ENCODE measurements around the gene ZCCHC24. TPM values are rescaled to one million over a fixed set of nuclear protein-coding genes. Genes with fewer than 3 reads are reported as not detected.
"Not testable (repeated sequence)": the region's sequence is repeated elsewhere in the genome, so short reads cannot be mapped to it uniquely, and the experiment has no call there.

The ZCCHC24 gene
- total RNA-seq, 1 donor from 2014 or later: 180 TPM

- H3K27me3 ChIP-seq: no peaks in the 10 kb centered on the region
- intact Hi-C loops (cut with DNase I): loop anchor here (5.0 to 10.0 kb wide), 2 partner anchors 181 to 204 kb away; no protein-coding TSS in a partner anchor
- H3K4me1 ChIP-seq: peaks cover 3 to 8% of the 10 kb centered on the region in 2 donors
- no peak for TF ChIP-seq CTCF (IDR thresholded peaks at IDR 0.05)
- H3K9me3 ChIP-seq: no peaks in the 10 kb centered on the region
- no peaks in the 10 kb centered on the region for H3K36me3 ChIP-seq
- DNase-seq (ENCODE audit: low spot score in 2 of 2): no peak
- no peak overlapping the region for H3K4me3 ChIP-seq
- H3K27ac ChIP-seq: no peak overlapping the region
Observed at GRCh38 chr10:79448732-79449049, 3.3 kb upstream of the ZCCHC24 start.

- peak in 1 of 2 donors; percentile 59 for DNase-seq (ENCODE audit: low spot score in 2 of 2)
- peak overlapping the region; percentile 94 to 98 for H3K27ac ChIP-seq
- intact Hi-C loops (cut with DNase I): loop anchor here (5.0 to 10.0 kb wide), 2 partner anchors 181 to 203 kb away; no protein-coding TSS in a partner anchor
Observed at GRCh38 chr10:79447911-79448731, 2.7 kb upstream of the ZCCHC24 start.

GRCh38 chr10:79447249-79447648 is 1.8 kb upstream of the ZCCHC24 start:
- intact Hi-C loops (cut with DNase I): loop anchor here (5.0 to 10.0 kb wide), 2 partner anchors 180 to 202 kb away; no protein-coding TSS in a partner anchor
- Histone ChIP-seq H3K27ac (peak overlapping the region; percentile 94 to 98), H3K4me1 (peaks cover 7 to 22% of the 10 kb centered on the region in 2 donors)
- not testable (repeated sequence) for H3K27me3 ChIP-seq, H3K36me3 ChIP-seq, H3K9me3 ChIP-seq, H3K4me3 ChIP-seq
- peak in 1 of 2 donors; percentile 55 for DNase-seq (ENCODE audit: low spot score in 2 of 2)

More at GRCh38 chr10:79447911-79448731, 2.7 kb upstream of the ZCCHC24 start:
- H3K9me3 ChIP-seq: no peaks in the 10 kb centered on the region
- no peak for TF ChIP-seq CTCF (IDR thresholded peaks at IDR 0.05)
- no peaks in the 10 kb centered on the region for H3K27me3 ChIP-seq
- H3K36me3 ChIP-seq: no peaks in the 10 kb centered on the region
- H3K4me1 ChIP-seq: peaks cover 4 to 13% of the 10 kb centered on the region in 2 donors
- H3K4me3 ChIP-seq: no peak overlapping the region

GRCh38 chr10:79446758-79447084 is 1.3 kb upstream of the ZCCHC24 start:
- no peak for DNase-seq (ENCODE audit: low spot score in 2 of 2)
- H3K4me1 ChIP-seq: peaks cover 7 to 26% of the 10 kb centered on the region in 2 donors
- no peaks in the 10 kb centered on the region for H3K27me3 ChIP-seq
- no peak for TF ChIP-seq CTCF (IDR thresholded peaks at IDR 0.05)
- H3K9me3 ChIP-seq: no peaks in the 10 kb centered on the region
- peak overlapping the region; percentile 93 to 95 for H3K4me3 ChIP-seq
- intact Hi-C loops (cut with DNase I): loop anchor here (1.0 to 10.0 kb wide), 3 partner anchors 66 to 202 kb away; no protein-coding TSS in a partner anchor
- H3K36me3 ChIP-seq: no peaks in the 10 kb centered on the region
- peak overlapping the region; percentile 94 to 98 for H3K27ac ChIP-seq

GRCh38 chr10:79445977-79446757 is 743 bp upstream of the ZCCHC24 start:
- Histone ChIP-seq H3K4me1 (peaks cover 7 to 31% of the 10 kb centered on the region in 2 donors), H3K27ac (peak overlapping the region; percentile 94 to 98), H3K9me3 (no peaks in the 10 kb centered on the region), H3K4me3 (peak overlapping the region; percentile 93 to 95), H3K27me3 (no peaks in the 10 kb centered on the region), H3K36me3 (no peaks in the 10 kb centered on the region)
- intact Hi-C loops (cut with DNase I): loop anchor here (1.0 to 10.0 kb wide), 5 partner anchors 23 to 201 kb away; no protein-coding TSS in a partner anchor
- TF ChIP-seq CTCF (IDR thresholded peaks at IDR 0.05): no peak
- DNase-seq (ENCODE audit: low spot score in 2 of 2): peak in 1 of 2 donors; percentile 87

All from ascending aorta (tissue), 2 donors.